B cell (primary cell): Measurements from ENCODE around the gene CTSL. TPM values are rescaled to one million over a fixed set of nuclear protein-coding genes. Genes with fewer than 3 reads are reported as not detected.

Source experiments
- polyA plus RNA-seq: library from polyadenylated mRNA; depleted of rRNA; stranded (reverse); fragments of >200 nt; gene quantifications from 2 replicates; pipeline ENCODE4 v1.2.3, GENCODE V29; 2012
- total RNA-seq, 2 donors: library from RNA; stranded (reverse); fragments of 120-200 nt in 1 of 2; gene quantifications; 1 replicate in 1 of 2; 2 replicates in 1 of 2; pipeline versions ENCODE4 v1.2.3 to v1.2.4, GENCODE V29; 2013 to 2022

Gene CTSL
- total and polyA plus RNA-seq, 2 donors (not counting 1 experiment from before 2014, with no cell fraction given), result 0.13 to 0.74 TPM

Other genes starting within 250 kb of the CTSL start
- gene DAPK1, start 228.3 kb upstream of the CTSL start, total RNA-seq, result 0.92 and 2.8 TPM in 2 replicates
- gene DAPK1, start 228.3 kb upstream of the CTSL start, polyA plus RNA-seq, result 1.6 and 1.7 TPM in 2 replicates
- not detected in 2 replicates for gene SPATA31E1, start 156.8 kb downstream of the CTSL start, total RNA-seq
- not detected in 2 replicates for gene SPATA31E1, start 156.8 kb downstream of the CTSL start, polyA plus RNA-seq
- gene SPATA31C1, start 191.8 kb downstream of the CTSL start, total RNA-seq, result not detected in 2 replicates
- gene SPATA31C1, start 191.8 kb downstream of the CTSL start, polyA plus RNA-seq, result not detected in 2 replicates
- 0.61 and 1.3 TPM in 2 replicates for gene CDK20, start 248.4 kb downstream of the CTSL start, total RNA-seq
- gene CDK20, start 248.4 kb downstream of the CTSL start, polyA plus RNA-seq, result 1.2 and 2.9 TPM in 2 replicates